Activated CD4-positive, alpha-beta T cell treated with anti-CD3 and anti-CD28 coated beads for 4 hours (primary cell): Measurements from ENCODE around the gene PDE10A.
"Not testable (repeated sequence)": the region's sequence is repeated elsewhere in the genome, so short reads cannot be mapped to it uniquely, and the experiment has no call there.

ENCODE experiments used
- DNase-seq, 2 donors: peaks; one replicate each; pipeline ENCODE4 v3.0.0-alpha.2; 2020

The PDE10A gene

DNA sequence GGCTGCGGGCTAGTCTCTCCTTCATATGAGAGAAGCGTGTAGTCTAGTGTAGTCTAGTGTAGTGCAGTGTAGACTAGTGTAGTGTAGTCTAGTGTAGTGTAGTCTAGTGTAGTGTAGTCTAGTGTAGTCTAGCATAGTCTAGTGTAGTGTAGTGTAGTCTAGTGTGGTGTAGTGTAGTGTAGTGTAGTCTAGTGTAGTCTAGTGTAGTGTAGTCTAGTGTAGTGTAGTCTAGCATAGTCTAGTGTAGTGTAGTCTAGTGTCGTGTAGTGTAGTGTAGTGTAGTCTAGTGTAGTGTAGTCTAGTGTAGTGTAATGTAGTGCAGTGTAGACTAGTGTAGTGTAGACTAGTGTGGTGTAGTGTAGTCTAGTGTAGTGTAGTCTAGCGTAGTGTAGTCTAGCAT is 44.1 kb downstream of the PDE10A start:
- DNase-seq, result not testable (repeated sequence)

DNA sequence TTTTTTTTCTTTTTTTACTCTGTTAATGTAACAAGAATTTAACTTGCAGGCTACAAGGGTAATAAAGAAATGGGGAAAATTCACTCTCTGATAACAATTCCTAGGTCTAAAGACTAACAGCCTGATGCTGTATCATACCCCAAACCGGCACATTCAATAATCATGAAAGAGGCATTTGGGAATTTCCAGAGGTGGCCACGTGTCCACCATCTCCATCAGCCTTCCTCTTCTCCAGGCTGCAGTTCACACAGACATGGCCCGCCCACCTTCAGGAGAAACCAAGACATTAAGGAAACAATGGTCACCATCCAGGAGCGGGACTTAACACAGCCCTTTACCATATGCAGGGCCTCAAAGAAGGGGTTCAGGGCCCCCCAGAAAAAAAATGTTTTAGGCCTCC is 44.8 kb downstream of the PDE10A start:
- no peak for DNase-seq

DNA sequence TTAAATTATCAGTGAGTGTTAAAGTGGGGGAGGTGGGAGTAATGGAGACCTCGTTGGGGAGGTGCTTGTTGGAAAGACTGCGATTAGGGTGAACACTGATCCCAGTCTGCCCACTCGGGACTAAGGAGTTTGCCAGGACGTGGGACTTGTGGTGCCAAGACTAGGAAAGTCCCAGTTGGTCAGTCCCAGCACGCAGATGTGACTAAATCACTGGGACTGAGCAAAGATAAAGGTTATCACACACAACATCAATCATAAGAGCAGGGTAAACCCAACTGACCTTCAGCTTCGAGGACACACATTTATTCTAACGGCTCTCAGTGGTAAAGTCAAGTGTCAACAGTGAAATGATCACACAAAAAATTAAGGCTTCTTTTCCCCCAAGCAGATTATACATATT is 45.5 kb downstream of the PDE10A start:
- DNase-seq, result no peak

DNA sequence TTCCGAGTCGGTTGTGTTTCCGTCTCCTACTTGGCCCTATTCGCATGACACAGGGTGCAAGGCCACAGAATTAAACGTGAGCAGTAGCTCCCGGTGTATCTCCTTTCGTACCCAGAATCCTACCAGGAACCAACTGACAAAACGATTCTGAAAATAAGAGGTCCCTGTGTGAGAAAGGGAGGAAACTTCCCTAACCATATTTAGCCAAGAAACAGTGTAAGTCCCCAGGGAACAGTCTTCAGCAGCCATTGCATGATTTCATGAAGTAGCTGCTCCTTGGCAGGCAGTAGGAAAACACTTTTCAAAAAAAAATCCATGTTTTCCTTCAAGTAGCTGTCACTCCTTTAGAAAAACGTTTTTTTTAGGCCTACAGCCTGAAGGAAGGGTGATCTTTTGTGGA is 46.9 kb downstream of the PDE10A start:
- no peak for DNase-seq

DNA sequence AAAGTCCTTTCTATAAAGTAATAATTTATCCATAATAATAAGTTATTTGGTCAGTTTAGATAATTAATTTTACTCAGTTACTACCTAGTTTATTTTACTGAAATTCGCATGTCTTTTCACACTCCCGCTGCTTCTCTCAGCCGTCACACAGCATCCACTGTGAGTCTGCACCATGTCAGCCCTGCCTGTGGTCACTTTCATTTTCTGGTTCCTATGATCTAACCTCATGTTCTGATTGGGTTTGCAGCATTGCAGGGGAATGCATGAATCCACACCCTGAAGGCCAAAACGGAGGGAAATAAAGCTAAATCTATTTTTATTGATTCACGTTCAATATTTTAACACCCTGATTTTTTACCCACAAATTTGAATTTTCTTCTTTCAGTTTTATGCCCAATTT is 47.4 kb downstream of the PDE10A start:
- no peak for DNase-seq

DNA sequence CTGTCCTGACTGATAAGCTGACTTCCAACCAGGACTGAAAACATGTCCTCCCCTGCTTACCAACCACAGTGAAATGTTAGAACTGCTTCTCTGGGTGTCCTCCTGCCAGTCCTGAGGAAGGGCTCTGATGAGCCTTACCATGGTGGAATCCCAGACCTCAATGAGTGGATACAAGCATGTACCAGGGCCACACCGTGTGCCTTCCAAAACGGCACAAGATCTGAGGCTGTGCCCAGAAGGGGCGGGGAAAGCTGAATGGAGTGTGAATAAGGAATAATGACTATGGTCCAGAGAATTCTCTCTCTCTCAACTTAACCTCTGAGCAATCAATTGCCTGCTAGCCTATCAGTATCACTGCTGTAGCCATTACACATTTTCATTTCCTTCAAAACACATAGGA is 51.7 kb downstream of the PDE10A start:
- DNase-seq, result no peak

DNA sequence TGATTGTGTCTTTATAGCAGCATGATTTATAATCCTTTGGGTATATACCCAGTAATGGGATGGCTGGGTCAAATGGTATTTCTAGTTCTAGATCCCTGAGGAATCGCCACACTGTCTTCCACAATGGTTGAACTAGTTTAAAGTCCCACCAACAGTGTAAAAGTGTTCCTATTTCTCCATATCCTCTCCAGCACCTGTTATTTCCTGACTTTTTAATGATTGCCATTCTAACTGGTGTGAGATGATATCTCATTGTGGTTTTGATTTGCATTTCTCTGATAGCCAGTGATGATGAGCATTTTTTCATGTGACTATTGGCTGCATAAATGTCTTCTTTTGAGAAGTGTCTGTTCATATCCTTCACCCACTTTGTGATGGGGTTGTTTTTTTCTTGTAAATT is 54.5 kb downstream of the PDE10A start:
- not testable (repeated sequence) for DNase-seq

DNA sequence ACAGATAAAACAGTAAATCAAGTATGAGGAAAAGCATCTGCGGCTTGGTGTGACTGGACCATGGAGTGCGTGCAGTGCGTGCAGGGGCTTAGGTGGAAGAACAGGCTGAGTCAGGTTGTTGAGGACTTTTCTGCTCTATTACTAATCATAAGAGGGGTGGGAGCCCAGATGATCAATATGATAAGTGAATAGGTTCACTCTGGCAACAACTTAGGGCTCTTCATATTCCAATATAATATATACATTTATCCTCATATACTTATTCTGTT is 56.4 kb downstream of the PDE10A start:
- no peak for DNase-seq

DNA sequence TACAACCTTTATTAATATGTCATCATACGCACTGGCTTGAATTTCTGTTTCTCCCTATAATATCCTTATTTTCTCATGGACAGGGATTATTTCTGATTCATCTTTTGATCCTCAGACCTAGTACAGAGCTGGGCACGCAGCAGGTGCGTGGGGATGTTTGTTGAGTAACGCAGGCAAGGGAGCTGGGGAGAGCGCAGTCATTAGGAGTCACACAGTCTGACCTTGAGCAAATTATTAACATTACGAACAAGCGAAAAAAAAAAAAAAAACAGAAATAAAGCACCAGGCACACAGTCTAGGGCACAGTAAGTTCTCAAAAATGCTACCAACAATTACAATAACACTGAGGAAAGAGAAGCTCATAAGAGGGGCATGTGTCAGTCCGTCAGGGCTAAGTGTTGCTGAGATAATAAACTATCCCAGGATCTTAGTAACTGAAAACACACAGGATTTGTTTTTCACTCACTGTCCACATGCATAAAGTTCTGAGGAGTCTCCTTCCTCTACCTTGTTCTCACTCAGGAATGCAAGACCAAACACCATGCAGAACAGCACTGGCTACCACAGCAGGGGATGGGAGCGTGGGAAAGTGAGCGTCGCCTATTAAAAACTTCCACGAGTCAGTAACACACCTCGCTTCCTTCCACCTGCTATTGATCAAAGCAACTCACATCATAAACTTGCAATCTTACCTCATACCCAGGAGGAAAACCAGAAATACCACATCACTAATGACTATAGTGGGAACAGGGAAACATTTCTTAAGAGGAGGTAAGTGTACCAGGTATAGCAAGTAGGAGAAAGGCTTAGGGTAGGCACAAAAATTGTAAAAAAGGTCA is 56.9 kb downstream of the PDE10A start:
- DNase-seq, result no peak

DNA sequence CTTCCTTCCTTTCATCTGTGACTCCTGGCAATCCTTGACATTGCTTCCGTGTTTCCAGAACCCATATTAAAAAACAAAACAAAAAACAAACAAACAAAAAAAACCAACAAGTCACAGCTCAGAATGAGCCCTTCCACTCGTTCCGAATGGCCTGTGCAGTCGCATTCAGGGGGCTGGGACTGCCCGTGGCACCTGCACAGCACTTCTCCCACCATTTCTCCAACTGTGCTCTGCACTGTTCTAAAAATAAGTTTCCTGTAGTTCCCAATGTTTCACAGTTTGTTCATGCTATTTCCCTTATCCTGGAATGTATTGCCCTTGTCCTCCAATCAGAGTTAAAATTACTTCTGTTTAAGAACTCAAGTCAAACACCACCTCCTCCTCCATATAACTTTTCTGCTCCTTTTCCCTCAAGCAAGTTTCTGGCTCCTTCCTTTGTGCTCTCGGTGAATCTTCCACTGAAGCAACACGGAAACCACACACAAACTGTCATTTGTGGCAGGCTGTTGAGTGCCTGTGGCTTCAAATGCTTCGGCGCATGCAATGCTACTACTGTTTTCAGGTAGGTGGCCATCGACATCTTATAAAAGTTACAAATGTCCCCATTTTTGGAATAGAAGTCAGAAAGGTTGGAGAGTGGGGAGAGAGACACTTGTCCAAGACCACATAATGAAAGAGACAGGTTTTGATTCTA is 57.7 kb downstream of the PDE10A start:
- no peak for DNase-seq

DNA sequence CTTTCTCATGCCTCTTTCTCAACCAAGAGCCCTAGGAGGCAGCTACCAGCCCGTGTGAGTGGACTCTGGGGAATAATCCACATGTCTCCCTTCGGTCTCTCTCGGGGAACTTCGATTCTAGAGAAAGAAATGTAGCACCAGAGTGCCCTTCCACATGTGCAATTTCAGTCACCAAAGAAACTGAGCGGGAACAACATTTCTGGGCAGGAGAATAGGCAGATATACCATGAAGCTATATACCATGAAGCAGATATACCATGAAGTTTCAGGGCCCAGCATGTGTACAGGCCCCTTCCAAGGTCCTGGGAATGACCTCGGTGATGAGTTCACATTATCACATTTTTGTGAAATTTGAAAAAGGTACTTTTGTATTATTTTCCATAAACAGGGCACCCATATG is 60.8 kb downstream of the PDE10A start:
- no peak for DNase-seq

DNA sequence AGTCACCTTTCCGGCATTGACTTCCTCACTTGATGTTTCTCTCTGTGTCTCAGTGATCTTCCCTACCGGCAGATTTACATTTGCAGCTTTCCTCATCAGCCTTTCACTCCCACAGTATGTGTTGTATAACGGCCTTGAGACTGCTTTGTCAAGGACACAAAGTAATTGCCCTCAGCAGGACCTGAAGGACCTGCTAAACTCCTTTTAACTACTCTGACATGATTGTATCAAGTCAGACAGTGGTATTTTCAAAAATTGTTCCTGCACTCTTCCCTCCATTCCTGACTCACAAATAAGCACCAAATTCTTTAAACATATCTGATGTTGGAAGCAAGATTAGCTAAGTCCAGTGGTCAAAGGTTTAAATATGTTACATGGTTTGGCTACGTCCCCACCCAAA is 62.4 kb downstream of the PDE10A start:
- no peak for DNase-seq

DNA sequence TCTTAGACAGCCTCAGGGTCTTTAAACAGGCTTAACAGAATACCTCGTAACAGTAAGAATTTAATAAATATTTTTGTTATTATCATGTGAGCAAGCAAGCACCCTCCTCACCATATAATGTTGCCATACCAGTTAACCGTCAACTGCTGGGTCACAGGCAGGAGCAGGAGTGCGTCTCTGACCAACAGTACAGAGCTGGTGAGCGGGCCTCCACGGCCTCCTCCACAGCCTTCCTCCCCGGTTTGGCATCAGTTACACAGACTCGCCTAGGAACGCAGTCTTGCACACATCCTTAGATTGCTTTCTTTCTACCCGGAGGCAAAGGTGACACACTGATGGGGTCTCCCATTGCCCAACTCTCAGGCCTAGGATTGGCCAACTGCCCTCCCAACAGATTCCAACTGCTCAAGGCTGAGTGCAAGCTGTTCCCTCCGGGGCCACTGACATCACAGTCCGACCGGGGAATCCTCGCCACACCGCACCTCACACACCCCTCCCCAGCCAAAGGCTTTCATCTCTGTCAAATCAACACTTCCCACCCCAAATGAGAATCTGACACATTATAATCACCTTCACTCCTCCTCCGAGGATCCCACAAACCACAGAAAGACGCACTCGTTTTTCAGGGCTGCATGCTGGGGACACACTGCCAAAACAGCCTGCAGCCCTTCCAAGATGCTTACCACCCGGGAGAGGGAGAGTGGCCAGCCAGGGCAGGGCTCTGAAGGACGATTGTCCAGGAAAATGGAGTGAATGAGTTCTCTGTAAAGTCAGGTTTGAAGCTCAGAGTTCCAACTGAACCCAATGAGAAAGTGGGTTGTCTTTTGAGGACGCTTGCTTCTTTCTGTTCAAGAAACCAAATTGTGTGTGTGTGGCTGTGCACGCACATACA is 63.2 kb downstream of the PDE10A start:
- no peak for DNase-seq

DNA sequence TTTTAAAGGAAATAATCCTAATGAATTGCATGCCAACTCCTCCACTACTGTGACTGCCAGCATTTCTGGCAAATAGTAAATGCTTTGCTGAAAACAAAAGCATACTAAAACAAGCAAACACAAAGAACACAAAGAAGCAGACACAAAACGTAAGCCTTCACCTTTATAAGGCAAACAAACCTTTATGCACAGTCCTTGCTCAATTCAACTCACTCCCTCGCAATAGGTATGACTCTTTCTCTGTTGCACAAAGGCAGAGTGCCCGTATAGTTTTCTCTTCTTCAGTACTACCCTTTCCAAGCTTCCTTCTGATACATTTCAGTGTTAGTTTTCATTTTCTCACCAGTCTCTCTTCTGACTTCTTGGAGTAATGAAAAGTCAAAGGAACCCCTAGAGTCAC is 63.9 kb downstream of the PDE10A start:
- no peak for DNase-seq

DNA sequence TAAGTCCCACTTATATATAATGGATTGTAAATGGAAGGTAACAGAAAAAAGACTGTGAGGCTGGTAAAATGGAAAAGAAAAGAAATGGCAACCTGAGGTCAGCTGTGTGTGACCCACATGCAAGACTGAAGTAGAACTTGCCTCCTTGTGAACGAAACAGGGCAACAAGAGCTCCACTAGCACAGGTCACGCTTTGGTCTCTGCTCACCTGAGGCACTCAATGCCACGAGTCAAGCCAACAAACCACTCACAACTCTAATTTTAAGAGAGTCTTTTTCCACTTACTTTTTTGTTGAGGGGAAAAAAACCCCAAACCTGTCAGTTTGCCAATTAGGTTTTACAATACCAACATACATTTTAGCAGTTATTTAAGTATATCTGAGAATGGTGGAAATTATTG is 65.2 kb downstream of the PDE10A start:
- DNase-seq, result no peak

DNA sequence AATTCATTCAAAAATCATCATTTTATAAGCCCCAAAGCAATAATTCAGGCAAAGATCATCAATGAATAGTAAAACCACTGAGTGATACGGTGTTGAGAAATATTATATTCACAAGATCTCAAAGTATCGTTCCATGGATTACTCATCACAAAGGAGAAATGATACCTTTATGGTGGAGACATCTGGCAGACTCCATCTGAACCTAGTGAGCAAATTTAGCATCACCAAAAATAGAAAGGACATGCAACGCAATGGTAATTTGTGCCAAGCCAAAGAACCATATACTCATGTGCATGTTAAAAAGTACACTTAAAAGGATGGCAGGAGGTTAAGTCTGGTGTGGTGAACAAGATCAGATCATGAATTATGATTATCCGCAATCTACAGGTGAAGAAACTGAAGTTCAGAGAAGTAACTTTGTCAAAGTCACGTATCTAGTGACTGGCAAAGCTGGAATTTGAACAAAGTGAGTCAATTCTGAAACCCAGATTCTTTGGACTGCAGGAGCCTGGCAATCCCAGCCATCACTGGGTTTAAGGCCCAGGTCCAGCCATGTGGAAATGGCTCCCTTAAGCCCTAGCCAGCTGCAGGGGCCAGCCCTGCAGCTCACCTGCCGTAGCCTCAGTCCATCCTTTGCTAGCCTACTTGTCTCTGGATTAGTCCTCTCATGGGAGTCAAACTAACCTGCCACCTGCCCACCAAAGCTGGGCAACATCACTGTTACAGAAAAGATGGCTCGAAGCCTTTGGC is 68.3 kb downstream of the PDE10A start:
- no peak for DNase-seq

DNA sequence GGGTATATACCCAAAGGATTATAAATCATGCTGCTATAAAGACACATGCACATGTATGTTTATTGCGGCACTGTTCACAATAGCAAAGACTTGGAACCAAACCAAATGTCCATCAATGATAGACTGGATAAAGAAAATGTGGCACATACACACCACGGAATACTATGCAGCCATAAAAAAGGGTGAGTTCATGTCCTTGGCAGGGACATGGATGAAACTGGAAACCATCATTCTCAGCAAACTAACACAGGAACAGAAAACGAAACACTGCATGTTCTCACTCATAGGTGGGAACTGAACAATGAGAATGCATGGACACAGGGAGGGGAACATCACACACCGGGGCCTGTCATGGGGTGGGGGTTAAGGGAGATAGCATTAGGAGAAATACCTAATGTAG is 70.1 kb downstream of the PDE10A start:
- not testable (repeated sequence) for DNase-seq

DNA sequence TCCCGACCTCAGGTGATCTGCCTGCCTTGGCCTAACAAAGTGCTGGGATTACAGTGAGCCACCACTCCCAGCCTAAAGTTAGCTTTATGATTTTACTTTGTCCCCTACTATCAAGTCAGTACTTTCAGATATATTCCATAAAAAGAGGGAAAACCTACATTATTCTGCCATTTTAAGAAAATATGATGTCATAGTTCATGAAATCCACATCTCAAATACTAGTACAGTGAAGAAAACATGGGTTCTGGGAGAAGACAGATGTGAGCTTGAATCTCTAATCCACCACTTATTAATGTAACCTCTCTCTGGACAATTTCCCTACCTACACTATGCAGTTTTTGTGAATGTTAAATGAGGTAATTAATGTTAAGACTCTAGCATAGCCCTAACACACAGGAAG is 74.5 kb downstream of the PDE10A start:
- DNase-seq, result no peak

DNA sequence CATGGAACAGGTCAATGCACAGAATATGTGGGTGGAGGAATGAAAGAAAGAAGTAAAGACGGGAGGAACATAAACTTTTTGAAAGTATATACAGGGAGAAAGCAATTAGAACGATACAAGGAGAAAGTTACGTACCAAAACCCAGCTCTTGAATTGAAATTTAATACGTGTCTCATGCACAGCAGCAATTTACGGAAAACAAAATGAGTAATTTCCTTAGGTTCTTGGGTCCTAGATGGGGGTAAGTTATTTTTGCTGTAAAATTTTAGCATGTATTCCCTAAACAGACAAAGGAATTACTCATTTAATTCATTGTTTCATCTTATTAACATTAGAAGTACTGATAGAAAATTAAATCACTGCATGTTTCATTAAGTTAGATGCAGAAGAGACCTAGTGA is 75.8 kb downstream of the PDE10A start:
- DNase-seq, result no peak

DNA sequence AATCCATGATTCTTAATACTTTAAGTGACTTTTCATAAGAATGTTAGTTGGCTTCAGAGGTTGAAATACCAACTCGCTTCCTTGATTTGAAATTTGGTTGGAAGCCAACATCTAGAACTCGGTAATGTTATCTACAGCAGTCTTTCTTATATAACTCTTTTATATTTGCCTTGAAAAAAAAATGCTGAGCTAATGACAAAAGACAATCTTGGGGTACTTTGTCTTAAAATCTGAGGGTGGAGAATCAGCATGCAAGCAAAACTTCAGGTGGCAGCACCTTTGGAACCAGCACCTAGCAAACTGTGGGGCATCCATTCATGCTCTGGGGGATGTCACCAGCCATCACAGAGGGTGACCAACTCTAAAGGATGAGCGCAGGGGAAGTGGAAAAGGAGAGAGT is 76.3 kb downstream of the PDE10A start:
- DNase-seq, result no peak

DNA sequence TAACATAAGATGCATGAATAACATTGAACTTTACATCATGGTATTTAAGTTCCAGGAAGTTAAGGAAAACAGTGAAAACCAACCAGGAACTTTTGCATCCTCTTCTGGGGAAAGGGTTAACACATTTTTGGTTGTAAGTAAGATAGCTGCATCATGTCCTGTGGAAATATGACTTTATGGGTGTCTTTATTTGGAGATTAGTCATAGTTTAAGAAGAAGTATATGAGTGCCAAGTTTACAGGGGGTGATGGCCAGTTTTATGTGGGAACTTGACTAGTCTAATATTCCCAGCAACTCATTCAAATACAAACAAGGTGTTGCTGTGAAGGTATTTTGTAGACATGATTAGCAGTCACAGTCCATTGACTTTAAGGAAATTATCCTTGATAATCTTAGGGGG is 78.0 kb downstream of the PDE10A start:
- DNase-seq, result no peak

DNA sequence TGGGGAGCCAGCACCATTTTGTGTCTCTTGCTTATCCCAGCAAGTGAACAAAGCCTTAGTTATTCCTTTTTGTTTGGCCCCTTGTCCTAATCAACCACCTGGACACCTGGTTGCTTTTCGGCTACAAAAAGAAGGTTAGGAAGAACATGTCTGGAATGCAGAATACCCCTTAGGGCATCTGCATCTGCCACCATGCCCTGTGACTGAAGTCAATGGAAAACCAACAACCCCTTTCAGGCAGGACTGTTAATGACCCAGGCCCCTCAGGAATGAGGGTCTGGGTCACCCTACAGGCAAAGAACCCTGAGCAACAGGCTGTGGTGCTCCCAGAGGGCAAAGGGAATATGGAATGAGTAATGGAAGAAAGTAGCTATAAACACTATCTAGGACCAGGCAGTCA is 78.5 kb downstream of the PDE10A start:
- DNase-seq, result no peak

DNA sequence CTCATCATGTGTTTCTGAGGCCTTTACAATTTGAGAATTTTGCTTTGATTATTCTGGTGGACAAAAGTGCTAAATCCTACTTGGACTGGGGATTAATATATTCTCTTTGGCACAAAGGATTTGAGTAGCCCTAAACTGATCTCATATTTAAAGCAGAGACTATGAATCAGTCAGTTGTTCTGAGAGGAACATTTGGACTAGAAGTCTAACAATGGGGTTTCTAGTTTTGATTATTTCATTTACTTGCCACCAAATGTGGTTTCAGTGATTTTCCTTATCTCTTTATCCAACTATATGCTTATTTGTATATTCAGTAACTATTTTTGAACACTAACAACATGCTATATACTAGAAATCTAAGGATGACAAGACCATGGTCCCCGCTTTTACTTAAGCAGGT is 81.4 kb downstream of the PDE10A start:
- no peak for DNase-seq
